ENCODE measurements around the gene AUTS2.

Gene AUTS2

DNA sequence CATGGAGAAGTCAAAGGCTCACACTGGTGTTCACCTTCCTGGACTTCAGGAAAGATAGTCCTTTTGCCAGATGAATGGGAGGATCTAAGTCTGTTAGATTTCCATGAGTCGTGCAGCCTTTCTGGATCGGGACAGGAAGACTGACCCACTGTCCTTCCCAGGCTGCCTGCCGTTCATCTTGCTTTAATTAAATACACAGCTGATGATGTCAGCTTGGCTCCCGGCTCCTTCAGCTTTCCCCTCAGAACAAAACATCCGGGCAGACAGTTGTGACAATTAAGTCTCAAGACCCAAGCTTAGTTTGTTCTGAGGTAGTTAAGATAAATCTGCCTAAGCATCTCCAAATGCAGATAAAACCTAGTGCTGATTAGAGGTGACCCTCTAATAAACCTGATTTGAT is 58.6 kb downstream of the AUTS2 start:
- DNase-seq (ENCODE audit: low read depth in 2 of 2): no peak

DNA sequence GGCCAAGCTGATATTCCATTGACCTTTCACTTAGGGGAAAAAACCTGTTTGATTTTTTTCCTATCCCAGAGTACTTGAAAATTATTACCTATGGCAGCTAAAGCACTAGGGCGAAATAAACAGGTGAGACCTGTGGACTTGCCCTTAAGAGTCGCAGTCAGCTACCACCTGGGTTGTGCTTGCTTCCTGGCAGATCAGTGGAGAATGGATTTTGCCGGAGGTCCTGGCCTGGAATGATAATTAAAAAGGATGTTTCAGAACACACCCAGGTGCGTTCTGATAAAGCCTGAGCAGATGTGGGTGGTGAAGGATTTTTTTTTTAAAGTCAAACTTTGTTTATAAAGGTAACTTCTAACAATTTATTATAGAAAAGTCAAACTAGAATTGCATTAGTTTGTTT is 59.1 kb downstream of the AUTS2 start:
- DNase-seq (ENCODE audit: low read depth in 2 of 2): no peak

DNA sequence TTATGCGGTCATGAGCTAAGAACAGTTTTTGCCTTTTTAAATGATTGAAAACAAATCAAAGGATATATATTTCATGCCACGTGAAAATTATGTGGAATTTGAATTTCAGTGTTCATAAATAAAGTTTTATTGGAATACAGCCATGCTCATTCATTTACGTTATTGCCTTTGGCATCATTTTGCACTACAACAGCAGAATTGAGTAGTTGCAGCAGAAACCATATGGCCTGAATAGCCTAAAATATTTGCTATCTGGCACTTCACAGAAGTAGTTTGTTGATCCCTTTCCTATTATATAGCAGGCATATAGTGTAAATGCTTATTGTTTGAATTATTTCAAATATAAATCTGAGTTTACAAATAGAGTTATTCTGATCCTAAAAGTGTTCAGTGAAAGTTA is 59.7 kb downstream of the AUTS2 start:
- no peak for DNase-seq (ENCODE audit: low read depth in 2 of 2)

DNA sequence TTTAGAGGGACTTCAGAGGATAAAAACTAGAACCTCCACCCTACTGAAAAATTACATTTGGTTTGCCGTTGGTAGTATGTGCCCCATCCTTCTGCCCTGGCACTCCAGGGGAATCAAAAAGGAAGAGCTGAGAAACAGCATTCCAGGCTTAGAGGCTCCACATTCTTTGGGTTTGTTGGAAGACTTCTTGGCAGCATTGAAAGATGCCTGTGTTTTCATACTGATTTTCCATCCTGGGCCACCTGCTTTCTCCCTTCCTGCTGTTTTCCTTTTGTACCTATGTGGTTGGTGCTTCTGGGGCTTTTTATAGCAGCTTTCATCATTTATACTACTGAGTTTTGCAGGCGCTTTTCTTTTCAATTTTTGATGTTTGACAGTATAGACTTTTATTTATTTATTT is 61.7 kb downstream of the AUTS2 start:
- no peak for DNase-seq (ENCODE audit: low read depth in 2 of 2)

DNA sequence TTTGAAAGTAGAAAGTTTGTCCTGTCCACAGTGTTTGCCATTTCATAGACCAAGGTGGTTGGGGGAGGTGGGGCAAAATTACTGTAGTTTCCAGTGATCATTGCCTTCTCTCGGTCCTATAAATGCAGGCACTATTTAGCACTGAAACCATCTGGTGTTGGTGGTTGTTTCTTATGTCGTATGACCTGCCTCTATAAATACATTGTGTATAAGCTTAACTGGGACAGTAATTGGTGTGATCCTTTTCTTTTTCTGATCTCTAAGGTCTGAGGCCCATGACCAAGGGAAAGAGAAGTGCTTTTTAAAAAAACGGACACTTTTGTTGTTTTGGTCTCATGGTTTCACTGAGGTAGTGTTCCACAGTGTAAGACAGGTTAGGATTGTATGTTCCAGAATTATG is 63.1 kb downstream of the AUTS2 start:
- no peak for DNase-seq (ENCODE audit: low read depth in 2 of 2)

DNA sequence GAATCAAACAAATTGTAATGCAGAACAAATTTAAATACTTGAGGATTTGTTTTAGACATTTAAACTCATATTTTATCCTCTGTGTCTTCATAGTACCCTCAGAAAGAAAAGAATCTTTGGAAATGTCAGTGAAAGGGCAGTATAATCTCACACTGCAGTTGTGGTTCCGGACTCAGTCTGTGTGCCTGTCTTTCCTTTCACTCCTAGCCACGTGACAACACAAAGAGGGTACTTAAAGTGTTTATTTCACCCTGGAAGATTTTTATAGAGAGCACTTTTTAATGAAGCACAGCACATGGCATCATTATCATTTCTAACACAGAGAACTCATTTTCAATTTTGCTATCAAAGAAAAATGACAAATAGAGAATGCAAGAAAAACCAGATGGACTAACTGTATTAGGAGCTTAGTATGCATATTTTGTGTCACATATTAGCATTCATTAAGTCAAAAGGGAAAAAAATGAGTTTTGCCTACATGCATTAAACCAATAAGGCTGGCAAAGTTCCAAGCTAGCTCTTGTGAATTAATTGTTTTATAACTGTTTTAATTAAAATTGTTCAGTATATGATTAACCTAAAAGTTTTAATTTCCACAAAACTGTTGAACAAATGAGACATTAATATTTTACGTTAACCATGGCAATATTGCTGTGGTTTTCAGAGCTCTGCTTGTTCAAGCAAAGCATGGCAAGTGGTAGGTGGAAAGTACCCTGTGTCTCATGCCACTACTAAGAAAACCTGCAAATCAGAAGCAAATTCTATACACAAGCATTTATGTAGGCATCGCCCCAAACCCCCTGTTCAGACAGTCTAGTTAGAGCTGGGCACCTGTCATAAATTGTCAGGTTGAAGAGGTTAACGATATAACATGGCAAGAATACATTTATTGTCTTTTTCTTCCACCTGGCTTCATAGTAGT is 65.9 kb downstream of the AUTS2 start:
- DNase-seq (ENCODE audit: low read depth in 2 of 2): no peak

DNA sequence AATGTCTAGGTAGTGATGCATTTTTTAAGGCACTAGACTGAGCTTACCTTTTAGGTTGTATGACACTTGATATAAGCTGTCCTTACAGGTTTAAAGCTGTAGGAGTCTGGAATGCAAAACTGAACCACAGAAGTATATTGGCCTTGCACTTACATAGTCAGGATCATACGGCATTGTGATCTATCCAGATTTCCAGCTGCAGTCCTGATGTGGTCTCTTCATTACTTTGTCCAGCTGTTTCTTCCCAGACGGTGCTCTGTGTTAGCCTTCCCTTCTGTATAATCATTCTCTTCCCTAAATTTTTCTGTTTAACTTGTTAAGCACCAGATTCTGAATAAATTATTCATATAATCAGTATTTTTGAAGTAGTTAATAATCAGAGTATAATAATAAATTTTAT is 67.1 kb downstream of the AUTS2 start:
- DNase-seq (ENCODE audit: low read depth in 2 of 2): no peak

DNA sequence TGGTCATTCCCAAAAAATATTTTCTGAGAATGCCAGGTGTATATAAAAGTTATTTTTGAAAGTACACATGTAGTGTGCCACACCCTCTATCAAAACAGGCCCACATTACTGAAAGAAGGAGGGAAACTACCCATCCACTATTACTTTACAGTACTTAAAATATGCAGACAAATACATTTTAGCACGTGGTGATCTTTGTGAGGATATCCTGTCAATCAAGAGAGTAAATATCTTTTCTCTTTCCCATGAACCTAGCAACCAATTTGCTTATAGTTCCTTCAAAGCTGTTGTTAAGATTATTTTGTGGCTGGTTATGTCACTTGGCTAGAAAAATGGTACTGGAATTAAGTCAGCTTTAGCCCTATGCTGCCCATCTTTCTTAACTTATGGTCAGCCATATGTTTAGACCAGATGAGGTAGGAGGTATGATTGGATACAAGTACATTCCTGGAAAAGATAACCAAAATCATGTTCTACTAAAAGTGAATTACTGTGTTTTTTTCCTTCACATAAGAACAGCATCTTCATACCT is 70.1 kb downstream of the AUTS2 start:
- no peak for DNase-seq (ENCODE audit: low read depth in 2 of 2)

DNA sequence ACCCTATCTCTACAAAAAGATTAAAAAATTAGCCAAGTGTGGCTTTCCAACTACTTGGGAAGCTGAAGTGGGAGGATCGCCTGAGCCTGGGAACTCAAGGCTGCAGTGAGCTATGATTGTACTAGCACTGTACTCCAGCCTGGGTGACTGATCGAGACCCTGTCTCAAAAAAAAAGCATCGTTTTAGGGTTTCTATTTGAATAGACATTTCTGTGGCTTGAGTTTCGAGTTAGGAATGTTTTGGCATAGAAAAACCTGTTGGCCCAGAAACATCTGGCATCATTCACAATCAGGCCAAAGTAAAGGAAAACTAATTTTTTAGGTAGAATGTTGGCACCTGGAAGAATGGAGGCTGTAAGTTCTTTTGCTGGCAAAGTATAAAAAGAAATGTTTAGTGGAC is 72.4 kb downstream of the AUTS2 start:
- no peak for DNase-seq (ENCODE audit: low read depth in 2 of 2)

DNA sequence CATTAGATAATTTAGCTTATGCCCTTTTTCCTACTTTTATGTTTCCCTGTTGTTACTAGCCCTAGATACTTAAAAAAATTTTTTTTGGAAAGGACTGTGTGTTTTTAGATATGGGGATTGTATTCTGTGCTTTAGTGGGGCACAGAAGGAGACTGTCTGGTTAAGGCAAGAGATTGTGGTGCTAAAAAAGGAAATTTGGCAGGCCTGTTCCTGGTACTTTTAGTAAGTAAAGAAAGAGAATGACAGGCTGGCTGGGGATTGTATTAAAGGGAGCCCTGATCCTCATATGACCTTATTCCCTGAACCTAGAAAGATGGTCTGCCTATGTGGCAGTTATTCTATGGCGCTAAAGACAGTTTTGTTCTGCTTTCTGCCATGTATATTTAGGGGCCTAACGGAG is 74.8 kb downstream of the AUTS2 start:
- DNase-seq (ENCODE audit: low read depth in 2 of 2): no peak

DNA sequence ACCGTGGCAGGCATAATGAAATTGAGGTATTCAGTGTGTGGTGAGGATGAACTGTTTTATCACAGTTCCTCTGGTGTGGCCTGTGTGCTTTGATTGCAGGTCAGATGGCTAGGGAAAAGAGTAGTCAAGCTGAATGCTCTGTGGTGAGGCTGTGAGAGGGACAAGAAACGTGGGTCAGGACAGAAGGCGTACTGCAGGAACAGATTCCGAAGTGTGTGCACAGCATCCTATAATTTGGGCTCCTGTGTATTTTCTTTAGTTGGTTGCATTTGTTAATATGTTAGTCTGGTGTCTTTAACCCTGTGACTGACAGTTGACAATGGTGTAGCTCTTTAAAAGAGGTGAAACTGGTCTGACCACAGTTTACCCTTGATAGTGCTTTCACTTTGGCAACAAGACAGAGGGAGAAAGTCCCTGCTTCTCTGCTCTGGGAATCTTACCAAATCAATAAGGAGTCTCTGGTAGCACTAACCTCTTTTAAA is 76.5 kb downstream of the AUTS2 start:
- DNase-seq (ENCODE audit: low read depth in 2 of 2): no peak

DNA sequence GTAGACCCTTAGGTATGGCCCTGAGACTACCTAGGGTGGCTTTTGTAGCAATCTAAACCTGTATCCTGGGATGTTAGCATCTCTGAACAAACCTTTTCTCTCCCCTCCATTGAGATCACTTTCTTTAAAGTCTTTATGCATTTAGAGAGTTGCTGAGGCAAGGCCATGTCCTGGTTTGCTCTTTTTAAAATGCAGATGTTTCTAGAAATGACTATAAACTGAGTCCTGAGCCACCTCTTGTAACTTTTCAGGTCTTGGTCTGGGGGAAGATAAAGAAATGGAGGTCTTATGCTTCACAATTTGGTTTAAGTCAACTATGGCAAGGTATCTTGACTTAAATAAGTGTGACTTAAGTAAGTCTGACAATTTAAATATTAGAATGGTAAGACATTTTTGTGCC is 78.0 kb downstream of the AUTS2 start:
- no peak for DNase-seq (ENCODE audit: low read depth in 2 of 2)

DNA sequence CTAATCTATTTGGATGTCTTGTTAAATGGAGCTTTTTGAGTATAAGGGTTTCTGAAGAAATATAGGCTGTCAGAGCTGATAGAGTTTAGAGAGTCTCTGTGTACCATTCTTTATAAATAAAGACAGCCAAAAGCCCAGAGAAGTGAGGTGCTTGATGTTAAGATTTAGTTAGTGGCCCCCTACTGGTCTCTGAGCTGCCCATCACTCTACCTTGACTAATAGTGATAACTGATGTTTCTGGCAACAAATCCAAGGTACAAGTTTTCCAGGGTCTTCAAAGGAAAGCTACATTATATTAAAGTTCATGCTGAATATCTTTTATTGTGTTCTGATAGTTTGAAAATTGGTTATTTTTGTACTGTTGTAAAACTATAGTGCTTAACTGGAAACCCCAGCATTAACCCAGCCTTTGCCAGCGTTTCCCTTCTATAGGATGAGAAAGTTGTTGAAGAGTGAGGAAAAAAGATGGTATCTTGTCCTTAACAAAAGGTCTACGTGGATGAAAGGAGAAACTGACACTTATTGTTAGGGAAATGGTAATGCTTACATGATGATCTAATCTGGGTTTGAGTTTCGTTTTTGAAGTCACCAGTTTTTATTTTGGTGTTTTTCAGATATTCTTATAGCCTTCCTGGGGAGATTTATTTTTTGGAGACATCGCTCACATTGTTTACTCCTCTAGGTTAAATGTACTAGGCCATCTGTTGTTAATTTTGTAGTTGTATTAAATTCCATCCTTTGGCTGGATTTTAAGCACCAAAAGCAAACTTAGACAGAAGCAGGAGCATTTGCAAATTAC is 79.0 kb downstream of the AUTS2 start:
- DNase-seq (ENCODE audit: low read depth in 2 of 2): no peak

DNA sequence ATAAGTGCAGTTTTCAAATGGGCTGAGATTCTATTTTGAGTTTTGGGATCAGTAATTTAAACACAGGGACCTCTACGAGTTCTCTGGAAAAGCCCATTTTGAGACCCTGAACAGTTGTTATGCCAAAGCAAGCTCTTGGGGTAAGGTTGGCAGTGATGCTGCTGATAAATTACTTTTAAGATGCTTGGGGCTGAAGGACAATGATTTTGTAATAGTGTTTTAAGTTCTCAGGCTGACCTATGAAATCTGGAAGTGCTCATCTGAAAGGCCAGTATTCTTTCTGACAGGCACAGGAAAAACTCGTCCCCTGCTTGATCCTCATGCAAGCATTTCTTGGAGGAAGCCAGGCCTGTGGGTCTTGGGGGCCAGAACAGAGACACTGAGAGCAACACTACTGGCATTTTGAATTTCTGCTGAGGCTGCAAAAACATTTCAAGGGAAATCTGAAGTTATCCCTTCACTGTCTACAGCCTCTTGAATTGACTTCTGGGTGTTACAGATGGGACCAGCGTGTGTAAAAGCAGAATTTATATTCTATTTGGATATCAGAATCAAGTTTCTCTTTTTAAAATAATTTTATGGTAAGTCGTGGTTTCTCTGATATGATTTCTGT is 79.7 kb downstream of the AUTS2 start:
- no peak for DNase-seq (ENCODE audit: low read depth in 2 of 2)

DNA sequence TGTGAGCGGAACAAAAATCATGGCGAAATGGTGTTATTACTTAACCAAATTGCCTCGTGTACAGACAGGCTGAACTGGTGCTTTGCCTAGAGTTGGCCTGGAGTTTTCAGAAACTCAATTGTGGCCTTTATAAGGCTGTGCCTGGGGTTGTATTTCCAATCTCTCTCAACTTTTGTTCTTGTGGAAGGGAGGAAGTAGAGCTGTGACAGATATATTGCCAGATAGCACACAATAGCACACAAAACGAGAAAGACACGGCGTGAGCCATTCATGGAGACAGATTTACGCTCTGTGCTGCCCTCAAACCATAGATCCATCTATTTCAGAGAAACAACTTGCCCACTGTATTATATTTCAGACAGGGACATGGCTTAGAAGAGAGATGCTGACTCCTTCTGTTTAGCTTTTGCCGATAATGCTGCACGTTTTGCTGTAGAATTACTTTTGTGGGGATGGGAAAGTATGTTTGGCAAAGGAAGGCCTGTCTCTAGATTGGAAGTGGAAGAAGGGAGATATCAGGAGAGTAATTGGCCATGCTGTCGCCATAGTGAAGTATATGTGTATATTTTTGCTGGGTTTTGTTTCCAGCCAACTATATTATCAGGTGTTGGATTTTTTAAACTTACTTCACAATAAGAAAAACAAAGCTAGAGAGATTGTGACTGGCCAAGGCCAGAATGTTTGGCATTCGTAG is 80.4 kb downstream of the AUTS2 start:
- no peak for DNase-seq (ENCODE audit: low read depth in 2 of 2)

DNA sequence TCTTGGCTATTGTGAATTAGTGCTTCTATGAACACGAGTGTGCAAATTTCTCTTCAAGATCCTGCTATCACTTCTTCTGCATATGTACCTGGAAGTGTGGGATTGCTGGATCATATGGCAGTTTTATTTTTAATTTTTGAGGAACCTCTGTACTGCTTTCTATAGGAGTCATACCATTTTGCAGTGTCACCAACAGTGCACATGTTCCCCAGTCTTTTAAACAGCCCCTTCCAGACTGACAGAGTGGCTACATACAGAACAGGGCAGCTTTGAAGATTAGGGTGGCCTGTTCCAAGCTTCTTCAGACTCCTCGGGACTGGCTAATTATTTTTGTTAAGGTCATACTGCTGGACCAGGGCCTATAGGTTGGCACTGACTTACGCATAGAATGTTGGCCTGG is 82.9 kb downstream of the AUTS2 start:
- no peak for DNase-seq (ENCODE audit: low read depth in 2 of 2)

DNA sequence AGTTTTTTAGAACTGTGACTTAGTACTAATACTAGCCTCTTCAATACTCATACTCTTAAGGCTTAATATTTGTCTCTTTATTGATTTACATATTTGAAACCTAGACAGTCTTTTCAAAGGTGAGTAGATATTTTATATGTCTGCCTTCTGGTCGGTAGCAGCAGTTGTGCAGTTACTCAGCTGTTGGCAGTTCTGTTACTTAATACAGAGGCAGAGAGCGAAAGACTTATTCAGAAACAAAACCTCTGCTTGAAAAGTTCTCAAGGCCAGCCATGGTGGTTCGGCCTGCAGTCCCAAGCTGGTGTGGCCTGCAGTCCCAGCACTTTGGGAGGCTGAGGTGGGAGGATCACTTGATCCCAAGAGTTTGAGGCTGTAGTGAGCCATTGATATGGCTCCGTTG is 84.2 kb downstream of the AUTS2 start:
- no peak for DNase-seq (ENCODE audit: low read depth in 2 of 2)

DNA sequence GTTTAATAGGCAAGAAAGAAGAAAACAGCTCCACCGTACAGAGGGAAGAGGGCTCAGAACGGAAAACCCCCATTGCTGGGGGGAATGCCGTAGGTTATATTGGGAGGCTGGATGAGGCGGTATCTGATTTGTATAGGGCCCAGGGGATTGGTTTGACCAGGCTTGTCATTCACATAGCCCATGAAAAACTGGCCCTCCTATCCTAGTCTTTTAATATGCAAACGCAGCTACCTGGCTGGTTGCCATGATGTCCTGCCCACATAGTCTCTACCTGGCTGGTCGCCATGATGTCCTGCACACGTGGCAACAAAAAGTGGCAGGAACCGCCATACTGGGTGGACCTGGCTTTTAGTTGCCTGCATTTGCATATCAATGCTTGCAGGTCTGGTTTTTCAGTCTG is 84.7 kb downstream of the AUTS2 start:
- DNase-seq (ENCODE audit: low read depth in 2 of 2): no peak

DNA sequence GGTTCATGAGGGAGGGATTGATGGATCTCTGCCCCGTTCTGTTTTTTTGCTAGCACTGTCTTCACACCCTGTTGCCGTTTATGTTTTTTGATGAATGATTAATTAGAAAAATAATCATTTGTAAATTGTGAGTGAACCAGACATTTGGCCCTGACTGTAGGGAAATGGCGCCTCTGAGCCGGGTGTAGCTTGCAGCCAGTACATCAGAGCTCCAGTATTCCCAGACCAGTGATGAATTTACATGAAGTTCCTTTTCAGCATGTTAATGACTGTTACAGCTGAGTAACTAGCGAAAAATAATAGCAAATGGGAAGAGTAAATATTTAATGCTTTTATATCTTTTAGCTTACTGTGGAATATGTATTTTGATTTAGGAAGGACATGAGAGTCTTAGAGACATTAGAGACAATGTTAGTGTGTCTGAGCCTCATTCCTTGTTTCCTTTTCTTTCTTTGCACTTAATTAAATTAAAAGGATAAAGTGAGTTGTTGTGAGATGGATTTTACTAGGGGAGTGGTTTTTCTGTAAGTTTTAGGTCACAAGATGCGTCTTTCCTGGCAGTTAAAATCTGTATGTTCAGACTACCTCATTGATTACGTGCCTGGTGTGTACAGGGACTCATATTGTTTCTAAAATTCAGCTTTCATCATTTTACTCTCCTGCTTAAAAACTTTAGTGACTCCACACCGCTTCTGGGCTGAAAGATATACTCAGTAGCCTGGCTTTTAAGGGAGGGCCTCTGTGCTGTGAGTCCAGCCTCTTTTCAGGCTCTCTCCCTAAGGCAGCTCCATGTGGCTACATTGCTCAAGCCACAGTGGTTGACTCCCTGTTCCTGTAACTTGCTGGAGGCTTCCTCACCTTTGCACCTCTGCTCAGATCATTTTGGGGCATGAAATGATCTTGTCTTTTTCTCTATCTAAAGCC is 86.4 kb downstream of the AUTS2 start:
- no peak for DNase-seq (ENCODE audit: low read depth in 2 of 2)

DNA sequence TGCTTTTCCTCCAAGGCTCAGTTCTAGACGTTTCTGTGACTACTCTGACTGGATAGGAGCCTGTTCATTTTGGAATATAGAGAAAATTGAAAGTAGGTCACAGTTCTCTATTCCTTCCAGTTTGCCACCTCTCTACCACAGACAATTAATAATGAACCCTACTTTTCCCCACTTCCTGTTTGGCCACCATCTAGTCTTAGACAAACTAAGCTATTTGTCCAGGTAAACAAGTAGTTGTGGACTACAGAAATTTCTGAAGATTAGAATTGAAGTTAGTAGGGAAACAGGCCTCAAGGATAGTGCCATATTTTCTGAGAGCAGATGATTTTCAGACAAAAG is 87.0 kb downstream of the AUTS2 start:
- no peak for DNase-seq (ENCODE audit: low read depth in 2 of 2)

DNA sequence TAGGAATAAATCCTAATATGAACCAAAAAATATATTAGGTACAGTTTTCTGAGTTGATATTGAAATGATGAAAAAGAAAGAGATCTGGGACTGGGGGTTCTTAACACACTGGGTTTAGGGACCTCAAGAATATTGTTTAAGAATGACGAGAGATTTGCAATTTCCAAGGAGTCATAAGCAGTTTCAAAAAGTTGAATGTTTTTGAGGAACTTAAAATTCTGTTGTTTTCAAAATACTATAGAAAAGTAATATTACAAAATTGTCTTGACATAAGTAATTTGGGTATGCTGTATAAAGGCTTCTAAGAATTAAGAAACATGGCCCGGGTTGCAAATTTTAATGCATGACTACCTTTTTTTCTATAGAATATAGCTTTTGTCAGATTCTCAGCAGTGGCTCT is 88.1 kb downstream of the AUTS2 start:
- DNase-seq (ENCODE audit: low read depth in 2 of 2): no peak
